Measurements from ENCODE around the gene TENT5C.
A peak's percentile ranks its signal among the peaks of the same experiment; 100 is the strongest.

The TENT5C gene

DNA sequence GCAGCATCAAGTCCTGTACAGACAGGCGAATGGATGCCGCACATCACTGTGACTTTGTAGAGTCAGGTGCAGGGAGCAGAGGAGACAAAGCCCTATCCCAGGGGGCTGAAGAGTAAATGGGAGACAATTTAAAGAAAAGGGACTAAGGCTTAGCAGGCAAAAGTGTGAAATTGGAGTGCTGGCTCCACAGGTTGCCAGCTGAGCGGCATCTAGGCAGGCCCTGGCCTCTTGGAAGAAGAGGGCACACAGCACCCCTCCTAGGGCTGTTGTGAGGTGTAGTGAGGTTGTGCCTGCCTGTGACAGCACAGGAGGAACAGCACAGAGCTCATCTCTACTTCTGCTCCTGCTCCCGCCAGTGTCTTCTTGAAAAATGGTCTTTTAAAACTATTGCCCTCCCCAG, 47.3 kb downstream of the TENT5C start:
- no peak overlapping the region for H3K4me3 ChIP-seq (replicated peaks; ENCODE audit: low read depth, low read length)
- TF ChIP-seq, protein P1, sequence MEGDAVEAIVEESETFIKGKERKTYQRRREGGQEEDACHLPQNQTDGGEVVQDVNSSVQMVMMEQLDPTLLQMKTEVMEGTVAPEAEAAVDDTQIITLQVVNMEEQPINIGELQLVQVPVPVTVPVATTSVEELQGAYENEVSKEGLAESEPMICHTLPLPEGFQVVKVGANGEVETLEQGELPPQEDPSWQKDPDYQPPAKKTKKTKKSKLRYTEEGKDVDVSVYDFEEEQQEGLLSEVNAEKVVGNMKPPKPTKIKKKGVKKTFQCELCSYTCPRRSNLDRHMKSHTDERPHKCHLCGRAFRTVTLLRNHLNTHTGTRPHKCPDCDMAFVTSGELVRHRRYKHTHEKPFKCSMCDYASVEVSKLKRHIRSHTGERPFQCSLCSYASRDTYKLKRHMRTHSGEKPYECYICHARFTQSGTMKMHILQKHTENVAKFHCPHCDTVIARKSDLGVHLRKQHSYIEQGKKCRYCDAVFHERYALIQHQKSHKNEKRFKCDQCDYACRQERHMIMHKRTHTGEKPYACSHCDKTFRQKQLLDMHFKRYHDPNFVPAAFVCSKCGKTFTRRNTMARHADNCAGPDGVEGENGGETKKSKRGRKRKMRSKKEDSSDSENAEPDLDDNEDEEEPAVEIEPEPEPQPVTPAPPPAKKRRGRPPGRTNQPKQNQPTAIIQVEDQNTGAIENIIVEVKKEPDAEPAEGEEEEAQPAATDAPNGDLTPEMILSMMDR (IDR thresholded peaks at IDR 0.05; ENCODE audit: low read length, missing control alignments) = no peak
- no peak for DNase-seq (ENCODE audit: low read depth)

DNA sequence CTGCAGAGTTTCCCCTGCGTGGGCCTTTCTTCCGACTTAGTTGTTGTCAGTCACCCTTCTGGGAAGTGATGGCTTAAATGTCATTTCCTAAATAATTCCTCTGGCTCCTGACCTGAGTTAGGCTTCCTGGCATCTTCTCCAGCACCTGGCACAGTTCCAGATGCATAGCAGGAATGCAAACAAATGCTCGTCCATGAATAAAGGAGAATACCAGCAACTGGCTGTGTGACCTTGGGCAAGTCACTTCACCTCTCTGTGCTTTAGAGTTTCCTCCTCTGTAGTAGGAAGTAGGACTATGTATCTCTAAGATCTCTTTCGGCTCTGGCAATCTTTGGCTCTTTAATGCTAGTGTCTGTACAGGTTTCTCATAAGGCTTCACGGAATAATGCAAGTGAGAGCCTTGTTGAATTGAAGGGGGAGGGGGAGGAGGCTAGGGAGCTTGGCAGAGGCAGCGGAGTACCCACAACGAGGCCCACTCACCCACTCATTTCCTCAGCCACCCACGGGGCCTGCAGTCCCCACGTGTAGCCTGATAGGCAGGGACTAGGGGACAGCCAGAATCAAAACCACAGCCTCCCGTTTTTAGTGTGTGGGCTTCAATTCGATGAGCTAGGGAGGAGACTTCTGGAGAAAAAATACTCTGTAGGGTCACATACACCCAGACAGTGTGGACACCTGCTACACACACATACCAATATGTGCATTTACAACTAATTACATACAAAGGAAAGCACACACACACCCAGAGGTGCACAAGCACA, 48.1 kb downstream of the TENT5C start:
- H3K4me3 ChIP-seq (replicated peaks; ENCODE audit: low read depth, low read length) = no peak overlapping the region
- DNase-seq (ENCODE audit: low read depth) = peak; percentile 28
- TF ChIP-seq, protein P1 (IDR thresholded peaks at IDR 0.05; ENCODE audit: low read length, missing control alignments) = no peak

DNA sequence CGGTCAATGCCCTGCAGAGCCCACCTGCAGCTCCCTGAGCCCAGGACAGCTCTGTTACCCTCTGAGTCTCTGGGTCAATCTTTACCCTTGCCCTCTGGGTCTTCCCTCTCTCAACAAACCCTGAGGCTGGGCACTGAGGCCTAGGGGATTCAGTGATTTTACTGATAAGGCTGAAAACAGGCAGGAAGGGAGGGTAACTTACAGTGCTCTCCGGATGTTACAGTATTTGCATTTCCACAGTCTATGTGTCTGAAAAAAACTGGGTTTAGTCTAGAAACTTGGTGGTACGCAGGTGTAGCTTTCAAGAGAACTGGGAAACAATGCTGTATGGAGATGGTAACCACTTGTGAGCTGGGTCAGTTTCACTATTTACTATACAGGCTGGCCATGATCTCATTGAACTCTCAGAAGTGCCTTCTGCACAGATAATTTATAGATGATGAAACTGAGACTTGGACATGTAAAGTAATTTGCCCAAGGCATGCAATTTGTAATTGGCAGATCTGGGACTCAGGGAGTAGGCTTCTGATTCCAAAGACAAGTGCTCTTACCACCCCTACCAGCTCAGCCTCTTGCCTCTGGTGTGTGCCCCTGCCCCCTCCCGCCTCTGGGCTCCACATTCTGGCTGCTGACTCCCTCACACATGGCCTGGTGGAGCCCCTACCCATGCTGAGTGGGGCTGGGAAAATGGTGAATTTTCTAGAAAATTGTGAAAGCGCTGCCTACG, 48.8 kb downstream of the TENT5C start:
- TF ChIP-seq, protein P1 (IDR thresholded peaks at IDR 0.05; ENCODE audit: low read length, missing control alignments) = no peak
- H3K4me3 ChIP-seq (replicated peaks; ENCODE audit: low read depth, low read length) = no peak overlapping the region
- DNase-seq (ENCODE audit: low read depth) = no peak

DNA sequence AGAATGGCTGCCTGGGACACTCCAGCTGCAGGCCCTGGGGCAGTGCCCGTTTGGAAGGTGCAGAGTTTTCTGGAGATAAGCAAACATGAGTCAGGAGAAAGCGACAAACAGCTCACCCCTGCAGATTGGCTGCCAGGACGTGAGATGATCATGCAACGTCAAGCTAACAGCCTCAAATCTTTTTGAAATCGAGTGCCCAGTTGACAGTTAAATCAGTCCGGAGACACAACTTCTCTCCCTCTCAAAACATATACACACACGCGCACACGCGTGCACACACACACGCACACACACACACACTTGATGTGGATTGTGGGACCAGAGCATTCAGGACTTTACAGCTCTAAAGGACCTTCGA, 49.4 kb downstream of the TENT5C start:
- TF ChIP-seq, protein P1 (IDR thresholded peaks at IDR 0.05; ENCODE audit: low read length, missing control alignments) = no peak
- no peak overlapping the region for H3K4me3 ChIP-seq (replicated peaks; ENCODE audit: low read depth, low read length)
- DNase-seq (ENCODE audit: low read depth) = peak; percentile 44

DNA sequence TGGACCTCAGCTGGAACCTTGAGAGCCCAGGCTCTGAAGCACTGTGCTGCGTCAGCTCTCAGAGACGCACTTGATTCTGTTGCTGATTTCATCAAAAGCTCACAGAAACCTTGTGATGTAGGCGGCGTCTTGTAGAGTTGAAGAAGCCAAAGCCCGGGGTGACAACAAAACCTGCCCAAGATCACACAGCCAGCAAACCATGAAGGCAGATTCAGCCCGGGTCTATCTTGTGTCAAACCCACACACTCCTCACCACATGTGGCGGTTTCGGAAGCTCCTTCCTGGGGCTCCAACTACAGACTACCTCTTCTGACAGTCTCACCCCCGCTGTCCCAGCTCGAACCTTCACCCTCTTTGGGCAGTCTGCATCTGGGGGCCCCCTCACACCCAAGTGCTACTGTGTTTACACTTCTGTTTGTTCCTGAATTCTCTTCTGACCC, 50.4 kb downstream of the TENT5C start:
- TF ChIP-seq, protein P1 (IDR thresholded peaks at IDR 0.05; ENCODE audit: low read length, missing control alignments) = no peak
- H3K4me3 ChIP-seq (replicated peaks; ENCODE audit: low read depth, low read length) = no peak overlapping the region
- no peak for DNase-seq (ENCODE audit: low read depth)

DNA sequence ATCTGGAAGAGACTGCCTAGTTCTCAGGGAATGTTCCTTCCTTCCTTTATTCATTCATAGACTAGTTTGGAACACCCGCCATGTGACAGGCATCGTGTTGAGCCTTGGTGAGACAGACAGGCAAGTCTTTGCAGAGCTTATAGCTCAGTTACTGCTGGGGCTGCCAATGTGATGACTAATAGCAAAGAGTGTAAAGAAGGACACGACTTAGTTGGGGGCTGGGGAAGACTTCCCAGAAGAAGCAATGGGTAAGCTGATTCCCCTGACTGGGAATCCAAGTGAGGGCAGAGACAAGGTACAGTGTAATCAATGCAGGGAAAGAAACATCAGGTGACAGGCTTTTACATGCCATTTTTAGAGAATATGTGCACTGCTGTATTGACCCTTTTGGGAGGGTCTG, 51.2 kb downstream of the TENT5C start:
- TF ChIP-seq, protein P1 (IDR thresholded peaks at IDR 0.05; ENCODE audit: low read length, missing control alignments) = no peak
- DNase-seq (ENCODE audit: low read depth) = peak; percentile 80
- no peak overlapping the region for H3K4me3 ChIP-seq (replicated peaks; ENCODE audit: low read depth, low read length)

All from fibroblast of pulmonary artery (primary cell).